ENCODE measurements around the gene ELFN1.

Gene ELFN1

DNA sequence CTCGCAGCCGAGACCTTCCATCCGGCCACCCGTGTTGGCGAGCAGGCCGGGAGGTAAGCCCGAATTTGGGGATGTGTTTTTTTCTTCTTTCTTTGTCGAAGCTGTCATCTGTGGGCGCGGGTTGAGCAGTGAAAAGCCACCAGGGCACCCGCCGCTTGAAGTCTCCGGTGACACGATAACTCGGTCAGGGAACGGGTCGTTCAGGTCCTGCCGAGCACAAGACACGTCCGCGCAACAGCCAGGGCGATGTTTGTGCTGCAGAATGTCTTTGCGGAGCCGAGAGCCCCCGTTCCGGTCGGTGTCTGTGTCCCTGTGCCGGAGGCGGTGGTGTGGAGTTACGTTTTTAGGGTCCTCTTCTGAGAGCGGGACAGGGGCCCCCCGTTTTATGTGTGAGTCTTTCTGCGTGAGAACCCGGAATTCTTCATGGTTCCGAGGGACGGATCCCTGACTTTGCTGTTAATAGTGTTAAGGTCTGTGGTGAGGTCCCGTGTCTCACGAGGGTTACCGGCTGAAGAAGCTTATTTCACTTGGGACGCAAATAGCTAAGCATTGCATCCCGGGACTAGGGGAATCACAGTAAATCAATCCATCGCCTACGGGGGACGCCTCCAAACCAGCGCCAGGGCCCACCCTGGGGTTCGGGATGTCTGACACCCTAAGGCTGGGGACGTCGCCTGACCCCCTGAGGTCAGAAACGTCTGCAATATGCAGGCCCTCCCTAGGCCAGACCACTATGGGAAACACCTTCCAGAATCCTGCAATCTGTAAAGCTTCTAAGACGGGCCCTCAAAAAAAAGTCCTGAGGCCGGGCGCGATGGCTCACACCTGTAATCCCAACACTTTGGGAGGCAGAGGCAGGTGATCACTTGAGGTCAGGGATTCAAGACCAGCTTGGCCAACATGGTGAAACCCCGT is 99.5 kb downstream of the ELFN1 start:
- no peak for DNase-seq (ENCODE audit: extremely low read depth, low read depth)
- TF ChIP-seq, protein P1, sequence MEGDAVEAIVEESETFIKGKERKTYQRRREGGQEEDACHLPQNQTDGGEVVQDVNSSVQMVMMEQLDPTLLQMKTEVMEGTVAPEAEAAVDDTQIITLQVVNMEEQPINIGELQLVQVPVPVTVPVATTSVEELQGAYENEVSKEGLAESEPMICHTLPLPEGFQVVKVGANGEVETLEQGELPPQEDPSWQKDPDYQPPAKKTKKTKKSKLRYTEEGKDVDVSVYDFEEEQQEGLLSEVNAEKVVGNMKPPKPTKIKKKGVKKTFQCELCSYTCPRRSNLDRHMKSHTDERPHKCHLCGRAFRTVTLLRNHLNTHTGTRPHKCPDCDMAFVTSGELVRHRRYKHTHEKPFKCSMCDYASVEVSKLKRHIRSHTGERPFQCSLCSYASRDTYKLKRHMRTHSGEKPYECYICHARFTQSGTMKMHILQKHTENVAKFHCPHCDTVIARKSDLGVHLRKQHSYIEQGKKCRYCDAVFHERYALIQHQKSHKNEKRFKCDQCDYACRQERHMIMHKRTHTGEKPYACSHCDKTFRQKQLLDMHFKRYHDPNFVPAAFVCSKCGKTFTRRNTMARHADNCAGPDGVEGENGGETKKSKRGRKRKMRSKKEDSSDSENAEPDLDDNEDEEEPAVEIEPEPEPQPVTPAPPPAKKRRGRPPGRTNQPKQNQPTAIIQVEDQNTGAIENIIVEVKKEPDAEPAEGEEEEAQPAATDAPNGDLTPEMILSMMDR (IDR thresholded peaks at IDR 0.05; ENCODE audit: low read depth, low read length): no peak

DNA sequence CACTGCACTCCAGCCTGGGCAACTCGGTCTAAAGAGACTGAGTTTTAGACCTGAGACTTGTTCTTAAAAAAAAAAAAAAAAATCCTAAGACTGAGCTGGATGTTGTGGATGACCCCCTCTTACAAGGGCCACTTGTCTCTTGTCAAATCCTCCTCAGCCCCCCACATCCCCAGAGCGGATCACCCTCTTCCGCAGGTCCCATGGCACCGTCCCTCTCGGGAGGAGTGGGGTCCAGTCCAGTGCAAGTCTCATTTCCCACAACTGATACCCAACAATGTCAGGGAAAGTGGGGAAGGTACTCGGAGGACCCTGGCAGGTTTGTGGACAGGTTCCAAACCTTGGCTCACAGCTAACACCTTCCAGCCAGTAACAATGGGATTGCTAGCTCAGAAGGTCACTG is 100.3 kb downstream of the ELFN1 start:
- TF ChIP-seq, protein P1 (IDR thresholded peaks at IDR 0.05; ENCODE audit: low read depth, low read length): no peak
- DNase-seq (ENCODE audit: extremely low read depth, low read depth): no peak

DNA sequence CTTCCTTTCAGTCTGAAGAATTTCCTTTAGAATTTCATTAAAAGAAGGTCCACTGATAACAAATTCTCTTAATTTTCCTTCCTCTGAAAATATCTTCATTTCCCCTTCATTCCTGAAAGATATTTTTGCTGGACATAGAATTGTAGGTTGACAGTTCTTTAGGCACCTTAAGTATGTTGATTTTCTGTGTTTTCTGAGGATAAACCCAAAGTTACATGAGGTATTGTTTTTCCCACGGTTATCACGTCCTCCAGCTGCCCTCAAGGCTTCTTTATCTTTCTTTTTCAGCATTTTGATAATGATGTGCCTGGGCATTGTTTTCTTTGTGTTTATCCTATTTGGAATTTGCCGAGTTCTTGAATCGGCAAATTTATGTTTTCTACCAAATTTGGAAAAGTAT is 105.3 kb downstream of the ELFN1 start:
- TF ChIP-seq, protein P1 (IDR thresholded peaks at IDR 0.05; ENCODE audit: low read depth, low read length): no peak
- DNase-seq (ENCODE audit: extremely low read depth, low read depth): no peak

DNA sequence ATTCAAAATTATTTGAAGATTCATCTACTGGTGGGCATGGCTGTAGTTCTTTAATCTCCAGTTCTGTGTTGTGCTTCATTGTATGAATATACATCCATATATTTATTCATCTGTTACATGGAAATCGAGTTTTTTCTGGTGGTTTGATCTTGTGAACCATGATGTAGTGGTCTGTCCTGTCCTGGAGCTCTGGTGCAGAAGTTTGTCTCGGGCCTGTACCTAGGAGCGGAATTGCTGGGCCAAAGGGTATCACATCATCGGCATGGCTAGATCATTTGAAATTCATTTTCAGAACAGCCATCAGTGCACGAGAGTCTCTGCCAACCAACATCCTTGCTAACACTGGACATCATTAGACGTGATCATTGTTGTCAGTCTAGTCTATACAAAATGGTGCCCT is 107.0 kb downstream of the ELFN1 start:
- TF ChIP-seq, protein P1 (IDR thresholded peaks at IDR 0.05; ENCODE audit: low read depth, low read length): no peak
- no peak for DNase-seq (ENCODE audit: extremely low read depth, low read depth)

DNA sequence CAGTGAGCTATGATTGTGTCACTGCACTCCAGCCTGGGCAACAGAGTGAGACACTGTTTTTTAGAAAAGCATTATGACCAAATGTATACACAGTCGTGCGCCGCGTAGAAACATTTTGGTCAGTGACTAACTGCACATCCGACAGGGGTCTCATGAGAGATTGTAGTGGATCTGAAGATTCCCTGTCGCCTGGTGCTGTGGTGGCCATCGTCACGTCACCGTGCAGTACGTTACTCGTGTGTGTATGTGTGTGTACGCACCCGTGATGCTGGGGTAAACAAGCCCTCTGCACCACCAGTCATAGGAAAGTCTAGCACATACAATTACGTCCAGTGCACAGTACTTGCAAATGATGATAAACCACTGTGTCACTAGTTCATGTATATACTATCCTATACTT is 109.4 kb downstream of the ELFN1 start:
- TF ChIP-seq, protein P1 (IDR thresholded peaks at IDR 0.05; ENCODE audit: low read depth, low read length): no peak
- DNase-seq (ENCODE audit: extremely low read depth, low read depth): no peak

DNA sequence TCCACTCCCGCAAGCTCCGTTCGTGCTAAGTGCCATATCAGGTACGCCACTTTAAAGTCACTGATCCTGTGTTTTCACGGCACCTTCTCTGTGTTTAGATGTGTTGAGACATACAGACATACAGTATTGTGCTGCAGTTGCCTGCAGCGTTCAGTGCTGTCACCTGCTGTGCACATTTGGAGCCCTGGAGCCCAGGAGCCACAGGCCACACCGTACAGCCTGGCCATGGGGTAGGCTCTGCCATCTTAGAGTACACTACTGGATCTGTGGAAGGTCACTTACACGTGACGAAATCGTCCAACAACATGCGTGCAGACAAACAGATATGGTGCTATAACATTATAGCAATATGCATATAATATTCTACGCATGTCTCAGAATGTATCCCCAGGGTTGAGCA is 111.3 kb downstream of the ELFN1 start:
- DNase-seq (ENCODE audit: extremely low read depth, low read depth): no peak
- TF ChIP-seq, protein P1 (IDR thresholded peaks at IDR 0.05; ENCODE audit: low read depth, low read length): no peak

DNA sequence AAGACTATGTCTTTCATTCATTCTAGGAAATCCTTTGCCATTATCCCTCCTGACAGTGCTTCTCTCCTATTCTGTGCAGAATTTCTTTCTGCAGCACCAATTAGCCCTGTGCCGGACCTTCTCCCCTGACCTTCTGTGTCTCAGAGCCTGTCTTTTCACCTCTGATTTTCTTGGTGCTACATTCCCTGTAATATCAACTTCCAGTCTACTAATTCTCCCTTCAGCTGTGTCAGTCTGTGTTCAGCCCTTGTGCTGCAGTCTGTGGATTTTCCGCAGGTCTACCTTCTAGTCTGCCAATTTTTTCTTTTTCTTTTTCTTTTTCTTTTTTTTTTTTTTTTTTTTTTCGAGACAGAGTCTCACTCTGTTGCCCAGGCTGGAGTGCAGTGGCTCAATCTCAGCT is 115.8 kb downstream of the ELFN1 start:
- DNase-seq (ENCODE audit: extremely low read depth, low read depth): no peak
- TF ChIP-seq, protein P1 (IDR thresholded peaks at IDR 0.05; ENCODE audit: low read depth, low read length): no peak

All from AG09319 (cell line).